HepG2 (cell line): ENCODE data around the gene TSSK2. TPM values are rescaled to one million over a fixed set of nuclear protein-coding genes. Genes with fewer than 3 reads are reported as not detected.

Experiments used
- ATAC-seq: fragments of 200-7000 bp; cut with Tn5 transposase; 3 replicates; pipeline ENCODE4 v1.9.1; 2020; ENCODE audit warnings: mild to moderate bottlenecking, moderate library complexity
- BruUV-seq: library from RNA; stranded (reverse); fragments of 400-500 nt; replicated peaks from 2 replicates; lab custom pipeline; 2021; lab: Mats Ljungman, UMichigan
- CTCF ChIA-PET: fragments of 300-600 bp; formaldehyde crosslinking; extraction: SDS; loops from one replicate; lab custom pipeline; 2021; ENCODE audit warnings: low total read pairs, inconsistent platforms, low intra/inter-chr PET ratio; lab: Yijun Ruan, JAX
- POLR2A ChIA-PET: fragments of 350-600 bp; sonication (Branson Sonifier 250); formaldehyde crosslinking; loops from one replicate; lab custom pipeline; 2020; ENCODE audit warnings: antibody characterized with exemption, inconsistent platforms; lab: Yijun Ruan, JAX
- DNase-seq: peaks from one replicate; pipeline ENCODE4 v3.0.0-alpha.2; 2015; ENCODE audit warnings: low spot score
- FAIRE-seq: peaks from 3 replicates; lab custom pipeline; 2011; peaks lifted over from hg19 to GRCh38; lab: Jason Lieb, UNC
- H2AFZ ChIP-seq: one replicate; pipeline ENCODE4 v1.6.1; 2011; ENCODE audit warnings: low read length, inconsistent platforms
- H3K27ac ChIP-seq: fragments of 300-600 bp; 3 replicates; pipeline ENCODE4 v1.8.0; 2011; ENCODE audit warnings: mixed run types, mild to moderate bottlenecking, mixed read lengths, low read length, inconsistent platforms; ENCODE audit not compliant: insufficient read depth; ENCODE audit errors: extremely low read length
- H3K27me3 ChIP-seq, 2 experiments: fragments of 200-600 bp in 1 of 2; 2 replicates in 1 of 2; 3 replicates in 1 of 2; pipeline versions ENCODE4 v1.6.0 to v1.8.0; 2011; ENCODE audit warnings: low read length in 2 of 2, mild to moderate bottlenecking in 2 of 2, moderate library complexity in 2 of 2, inconsistent platforms in 1 of 2; ENCODE audit not compliant: insufficient read depth in 2 of 2, control insufficient read depth in 1 of 2
- H3K36me3 ChIP-seq, 2 experiments: fragments of 200-600 bp in 1 of 2; replicated peaks in 1 of 2; 2 replicates in 1 of 2; 3 replicates in 1 of 2; pipeline versions ENCODE4 v1.5.1 to v1.8.0; 2011; ENCODE audit warnings: low read length in 2 of 2, inconsistent platforms in 1 of 2; ENCODE audit not compliant: insufficient read depth in 2 of 2, control insufficient read depth in 1 of 2
- H3K4me1 ChIP-seq: 2 replicates; pipeline ENCODE4 v1.5.1; 2012; ENCODE audit warnings: low read length, inconsistent platforms; ENCODE audit not compliant: insufficient read depth
- H3K4me2 ChIP-seq: 2 replicates; pipeline ENCODE4 v1.6.0; 2011; ENCODE audit warnings: low read depth, low read length, inconsistent platforms
- H3K4me3 ChIP-seq, 3 experiments: fragments of 200-600 bp in 1 of 3; sonication (generic), shearing (Covaris generic) in 1 of 3; replicated peaks in 1 of 3; 2 replicates each; pipeline ENCODE4 v1.5.1; 2011 to 2016; ENCODE audit warnings: low read length in 3 of 3, inconsistent platforms in 2 of 3, low read depth in 2 of 3, mild to moderate bottlenecking in 2 of 3, control low read depth in 1 of 3, mixed read lengths in 1 of 3; ENCODE audit not compliant: insufficient read depth in 1 of 3
- H3K79me2 ChIP-seq: one replicate; pipeline ENCODE4 v1.6.1; 2011; ENCODE audit warnings: low read length, inconsistent platforms; ENCODE audit not compliant: insufficient read depth
- H3K9ac ChIP-seq: 2 replicates; pipeline ENCODE4 v1.6.0; 2011; ENCODE audit warnings: mild to moderate bottlenecking, low read depth, low read length, inconsistent platforms; ENCODE audit not compliant: insufficient read depth
- H3K9me3 ChIP-seq: 2 replicates; pipeline ENCODE4 v1.5.1; 2012; ENCODE audit warnings: mild to moderate bottlenecking, low read length
- H4K20me1 ChIP-seq: 2 replicates; pipeline ENCODE4 v1.6.0; 2011; ENCODE audit warnings: inconsistent platforms, mild to moderate bottlenecking, low read length, moderate library complexity; ENCODE audit not compliant: insufficient read depth
- FOXK1 ChIP-seq: sonication (generic); formaldehyde crosslinking; IDR thresholded peaks from 2 replicates; pipeline ENCODE4 v1.4.0; 2020; ENCODE audit warnings: low read depth, missing genetic modification reagents, borderline replicate concordance
- FUBP1 ChIP-seq: sonication (generic); formaldehyde crosslinking; IDR thresholded peaks from 2 replicates; pipeline ENCODE4 v1.5.1; 2020; ENCODE audit warnings: missing genetic modification reagents, mild to moderate bottlenecking, borderline replicate concordance
- ZFP36L2 ChIP-seq: sonication (generic); formaldehyde crosslinking; IDR thresholded peaks from 2 replicates; pipeline ENCODE4 v1.4.0; 2020; ENCODE audit warnings: missing genetic modification reagents
- ZNF552 ChIP-seq: sonication (generic); formaldehyde crosslinking; IDR thresholded peaks from 2 replicates; pipeline ENCODE4 v1.9.0; 2022; ENCODE audit warnings: missing genetic modification reagents, mild to moderate bottlenecking, borderline replicate concordance
- ZNF816 ChIP-seq: sonication (generic); formaldehyde crosslinking; IDR thresholded peaks from 2 replicates; pipeline ENCODE4 v1.8.0; 2022; ENCODE audit warnings: missing genetic modification reagents, mild to moderate bottlenecking, borderline replicate concordance
- WGBS: methylation state at CpG from one replicate; pipeline ENCODE4 v1.1.6; 2017; ENCODE audit warnings: low lambda C conversion rate; 5-methylcytosine and 5-hydroxymethylcytosine counted together
- in situ Hi-C: cut with HindIII; loops from 2 replicates; pipeline ENCODE4 v1.10.0; 2017; ENCODE audit warnings: low pct_unique_long_range_greater_than_20kb; ENCODE audit not compliant: extremely low pct_ligation_motif_present
- intact Hi-C: fragments of 100-400 bp; cut with micrococcal nuclease; formaldehyde crosslinking; loops from one replicate; pipeline ENCODE4 v1.10.0; 2022; ENCODE audit not compliant: unreplicated experiment
- polyA plus RNA-seq, 8 experiments: library from polyadenylated mRNA; depleted of rRNA in 3 of 8; stranded (reverse) in 7 of 8; unstranded in 1 of 8; fragments of >200 nt; fragmentation: Illumina TruSeq in 4 of 8; extraction: Trizol in 4 of 8; gene quantifications; 2 replicates each; pipeline versions ENCODE4 v1.2.1 to v1.2.3, GENCODE V29; 2011 to 2016; ENCODE audit warnings: low read depth in 4 of 8, missing spikeins in 1 of 8, mixed read lengths in 1 of 8; ENCODE audit not compliant: insufficient read depth in 1 of 8
- total RNA-seq, 5 experiments: library from RNA; depleted of rRNA; stranded (reverse); fragments of >200 nt; fragmentation: Illumina TruSeq; extraction: Trizol; gene quantifications; 2 replicates each; pipeline ENCODE4 v1.2.3, GENCODE V29; 2016; ENCODE audit warnings: low read depth in 1 of 5
- TF ChIP-seq, protein P1 (sequence below): sonication (generic); formaldehyde crosslinking; IDR thresholded peaks from 2 replicates; pipeline ENCODE4 v1.4.0; 2020; ENCODE audit warnings: mild to moderate bottlenecking, missing genetic modification reagents
- TF ChIP-seq, protein P2 (sequence below): sonication (generic); formaldehyde crosslinking; IDR thresholded peaks from 2 replicates; pipeline ENCODE4 v1.4.0; 2020; ENCODE audit warnings: missing genetic modification reagents

The TSSK2 gene
- total and polyA plus RNA-seq, 2 of the 13 experiments (the other 11 are each of a cell fraction or from before 2014, with no cell fraction given) = not detected

- intact Hi-C loops (no loop called here), in situ Hi-C loops (no loop called here)
- Histone ChIP-seq H3K27ac (peak overlapping the region; percentile 42), H3K9me3 (no peaks in the 10 kb centered on the region), H2AFZ (no peak overlapping the region), H3K9ac (no peak overlapping the region), H3K36me3 (peaks cover 0 to 16% of the 10 kb centered on the region in 2 experiments), H3K4me2 (peak overlapping the region; percentile 46; the same call in 1 of the 2 replicates), H3K79me2 (peaks cover 80% of the 10 kb centered on the region), H3K27me3 (no peaks in the 10 kb centered on the region; a peak in 1 of 5 replicates), H4K20me1 (peaks cover 49% of the 10 kb centered on the region), H3K4me1 (peaks cover 20% of the 10 kb centered on the region), H3K4me3 (no peak overlapping the region)
- FAIRE-seq = no peak
- 27% methylated on average over 4 of the region's 4 CpGs for WGBS
- no TSS peak for BruUV-seq
- ChIA-PET POLR2A (interaction anchor here (1.0 kb wide), 1 partner anchor 12 kb away, joined by 4 read pairs; the partner anchor contains the start of gene DGCR2), CTCF (no interaction called here)
- no peak for TF ChIP-seq FOXK1
- no peak for TF ChIP-seq ZNF552 (CRISPR knock-in tag)
- TF ChIP-seq ZNF816 (CRISPR knock-in tag) = no peak
- no peak for TF ChIP-seq FUBP1 (CRISPR knock-in tag)
- TF ChIP-seq ZFP36L2 (CRISPR knock-in tag) = no peak
- TF ChIP-seq, protein P1, sequence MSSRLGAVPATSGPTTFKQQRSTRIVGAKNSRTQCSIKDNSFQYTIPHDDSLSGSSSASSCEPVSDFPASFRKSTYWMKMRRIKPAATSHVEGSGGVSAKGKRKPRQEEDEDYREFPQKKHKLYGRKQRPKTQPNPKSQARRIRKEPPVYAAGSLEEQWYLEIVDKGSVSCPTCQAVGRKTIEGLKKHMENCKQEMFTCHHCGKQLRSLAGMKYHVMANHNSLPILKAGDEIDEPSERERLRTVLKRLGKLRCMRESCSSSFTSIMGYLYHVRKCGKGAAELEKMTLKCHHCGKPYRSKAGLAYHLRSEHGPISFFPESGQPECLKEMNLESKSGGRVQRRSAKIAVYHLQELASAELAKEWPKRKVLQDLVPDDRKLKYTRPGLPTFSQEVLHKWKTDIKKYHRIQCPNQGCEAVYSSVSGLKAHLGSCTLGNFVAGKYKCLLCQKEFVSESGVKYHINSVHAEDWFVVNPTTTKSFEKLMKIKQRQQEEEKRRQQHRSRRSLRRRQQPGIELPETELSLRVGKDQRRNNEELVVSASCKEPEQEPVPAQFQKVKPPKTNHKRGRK (CRISPR knock-in tag) = no peak
- TF ChIP-seq, protein P2, sequence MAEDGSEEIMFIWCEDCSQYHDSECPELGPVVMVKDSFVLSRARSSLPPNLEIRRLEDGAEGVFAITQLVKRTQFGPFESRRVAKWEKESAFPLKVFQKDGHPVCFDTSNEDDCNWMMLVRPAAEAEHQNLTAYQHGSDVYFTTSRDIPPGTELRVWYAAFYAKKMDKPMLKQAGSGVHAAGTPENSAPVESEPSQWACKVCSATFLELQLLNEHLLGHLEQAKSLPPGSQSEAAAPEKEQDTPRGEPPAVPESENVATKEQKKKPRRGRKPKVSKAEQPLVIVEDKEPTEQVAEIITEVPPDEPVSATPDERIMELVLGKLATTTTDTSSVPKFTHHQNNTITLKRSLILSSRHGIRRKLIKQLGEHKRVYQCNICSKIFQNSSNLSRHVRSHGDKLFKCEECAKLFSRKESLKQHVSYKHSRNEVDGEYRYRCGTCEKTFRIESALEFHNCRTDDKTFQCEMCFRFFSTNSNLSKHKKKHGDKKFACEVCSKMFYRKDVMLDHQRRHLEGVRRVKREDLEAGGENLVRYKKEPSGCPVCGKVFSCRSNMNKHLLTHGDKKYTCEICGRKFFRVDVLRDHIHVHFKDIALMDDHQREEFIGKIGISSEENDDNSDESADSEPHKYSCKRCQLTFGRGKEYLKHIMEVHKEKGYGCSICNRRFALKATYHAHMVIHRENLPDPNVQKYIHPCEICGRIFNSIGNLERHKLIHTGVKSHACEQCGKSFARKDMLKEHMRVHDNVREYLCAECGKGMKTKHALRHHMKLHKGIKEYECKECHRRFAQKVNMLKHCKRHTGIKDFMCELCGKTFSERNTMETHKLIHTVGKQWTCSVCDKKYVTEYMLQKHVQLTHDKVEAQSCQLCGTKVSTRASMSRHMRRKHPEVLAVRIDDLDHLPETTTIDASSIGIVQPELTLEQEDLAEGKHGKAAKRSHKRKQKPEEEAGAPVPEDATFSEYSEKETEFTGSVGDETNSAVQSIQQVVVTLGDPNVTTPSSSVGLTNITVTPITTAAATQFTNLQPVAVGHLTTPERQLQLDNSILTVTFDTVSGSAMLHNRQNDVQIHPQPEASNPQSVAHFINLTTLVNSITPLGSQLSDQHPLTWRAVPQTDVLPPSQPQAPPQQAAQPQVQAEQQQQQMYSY (CRISPR knock-in tag) = no peak
- no peak for DNase-seq
- no peak for ATAC-seq
These were observed 21.0 kb upstream of the TSSK2 start for GRCh38 chr22:19110064-19110458.
